Measurements from ENCODE around the gene IFITM1.

The IFITM1 gene

GRCh38 chr11:276219-276618 is 37.6 kb upstream of the IFITM1 start:
- Histone ChIP-seq H3K27ac (ENCODE audit: low read depth, low read length, severe bottlenecking) (no peak overlapping the region), H3K4me3 (ENCODE audit: extremely low read depth, insufficient read depth, low read length, poor library complexity, severe bottlenecking) (no peak overlapping the region), H3K9me3 (ENCODE audit: control insufficient read depth, low read length) (no peaks in the 10 kb centered on the region), H3K36me3 (ENCODE audit: control insufficient read depth, insufficient read depth, low read length) (no peaks in the 10 kb centered on the region), H3K4me1 (ENCODE audit: control insufficient read depth, insufficient read depth, low read length, poor library complexity, severe bottlenecking) (no peaks in the 10 kb centered on the region)

GRCh38 chr11:278001-278951 is 35.6 kb upstream of the IFITM1 start, which contains the start of gene NLRP6:
Gene NLRP6 (plus strand): TSS chr11:278407. CDS start chr11:278570, 163 bp downstream.
- no peaks in the 10 kb centered on the region for H3K4me1 ChIP-seq (ENCODE audit: control insufficient read depth, insufficient read depth, low read length, poor library complexity, severe bottlenecking)
- no peaks in the 10 kb centered on the region for H3K36me3 ChIP-seq (ENCODE audit: control insufficient read depth, insufficient read depth, low read length)
- 87 to 94% methylated on average over 18 to 19 of the region's 21 CpGs for WGBS, 2 experiments (ENCODE audit: insufficient coverage in 2 of 2)
- H3K4me3 ChIP-seq (ENCODE audit: extremely low read depth, insufficient read depth, low read length, poor library complexity, severe bottlenecking): no peak within 1 kb of the TSS
- H3K9me3 ChIP-seq (ENCODE audit: control insufficient read depth, low read length): no peaks in the 10 kb centered on the region
- no peak within 1 kb of the TSS for H3K27ac ChIP-seq (ENCODE audit: low read depth, low read length, severe bottlenecking)

GRCh38 chr11:279040-279965 is 34.5 kb upstream of the IFITM1 start:
- Histone ChIP-seq H3K36me3 (ENCODE audit: control insufficient read depth, insufficient read depth, low read length) (no peaks in the 10 kb centered on the region), H3K27ac (ENCODE audit: low read depth, low read length, severe bottlenecking) (no peak overlapping the region)
- 68% methylated on average over 88 to 94 of the region's 97 CpGs for WGBS, 2 experiments (ENCODE audit: insufficient coverage in 2 of 2)

GRCh38 chr11:279966-280705 is 33.7 kb upstream of the IFITM1 start:
- Histone ChIP-seq H3K4me3 (ENCODE audit: extremely low read depth, insufficient read depth, low read length, poor library complexity, severe bottlenecking) (no peak overlapping the region), H3K9me3 (ENCODE audit: control insufficient read depth, low read length) (no peaks in the 10 kb centered on the region), H3K4me1 (ENCODE audit: control insufficient read depth, insufficient read depth, low read length, poor library complexity, severe bottlenecking) (no peaks in the 10 kb centered on the region), H3K27ac (ENCODE audit: low read depth, low read length, severe bottlenecking) (no peak overlapping the region), H3K36me3 (ENCODE audit: control insufficient read depth, insufficient read depth, low read length) (no peaks in the 10 kb centered on the region)
- WGBS, 2 experiments (ENCODE audit: insufficient coverage in 2 of 2): 18 to 29% methylated on average over 63 to 82 of the region's 85 CpGs

More at GRCh38 chr11:279040-279965, 34.5 kb upstream of the IFITM1 start:
- no peak overlapping the region for H3K4me3 ChIP-seq (ENCODE audit: extremely low read depth, insufficient read depth, low read length, poor library complexity, severe bottlenecking)
- no peaks in the 10 kb centered on the region for H3K9me3 ChIP-seq (ENCODE audit: control insufficient read depth, low read length)
- no peaks in the 10 kb centered on the region for H3K4me1 ChIP-seq (ENCODE audit: control insufficient read depth, insufficient read depth, low read length, poor library complexity, severe bottlenecking)

GRCh38 chr11:280706-281485 is 32.9 kb upstream of the IFITM1 start:
- H3K9me3 ChIP-seq (ENCODE audit: control insufficient read depth, low read length): no peaks in the 10 kb centered on the region
- H3K27ac ChIP-seq (ENCODE audit: low read depth, low read length, severe bottlenecking): no peak overlapping the region
- WGBS, 2 experiments (ENCODE audit: insufficient coverage in 2 of 2): 67 to 69% methylated on average over 69 to 79 of the region's 79 CpGs
- H3K4me3 ChIP-seq (ENCODE audit: extremely low read depth, insufficient read depth, low read length, poor library complexity, severe bottlenecking): no peak overlapping the region
- no peaks in the 10 kb centered on the region for H3K36me3 ChIP-seq (ENCODE audit: control insufficient read depth, insufficient read depth, low read length)
- no peaks in the 10 kb centered on the region for H3K4me1 ChIP-seq (ENCODE audit: control insufficient read depth, insufficient read depth, low read length, poor library complexity, severe bottlenecking)

- Histone ChIP-seq H3K4me3 (ENCODE audit: extremely low read depth, insufficient read depth, low read length, poor library complexity, severe bottlenecking) (no peak overlapping the region), H3K36me3 (ENCODE audit: control insufficient read depth, insufficient read depth, low read length) (no peaks in the 10 kb centered on the region), H3K27ac (ENCODE audit: low read depth, low read length, severe bottlenecking) (no peak overlapping the region), H3K4me1 (ENCODE audit: control insufficient read depth, insufficient read depth, low read length, poor library complexity, severe bottlenecking) (no peaks in the 10 kb centered on the region), H3K9me3 (ENCODE audit: control insufficient read depth, low read length) (no peaks in the 10 kb centered on the region)
- 86 to 94% methylated on average over 25 to 26 of the region's 26 CpGs for WGBS, 2 experiments (ENCODE audit: insufficient coverage in 2 of 2)
Measured at GRCh38 chr11:281486-282161, 32.2 kb upstream of the IFITM1 start.

GRCh38 chr11:282171-282570 is 31.7 kb upstream of the IFITM1 start:
- no peaks in the 10 kb centered on the region for H3K9me3 ChIP-seq (ENCODE audit: control insufficient read depth, low read length)
- 66 to 75% methylated on average over 3 to 4 of the region's 4 CpGs for WGBS, 2 experiments (ENCODE audit: insufficient coverage in 2 of 2)

GRCh38 chr11:282630-283360 is 31.0 kb upstream of the IFITM1 start:
- no peaks in the 10 kb centered on the region for H3K4me1 ChIP-seq (ENCODE audit: control insufficient read depth, insufficient read depth, low read length, poor library complexity, severe bottlenecking)
- H3K9me3 ChIP-seq (ENCODE audit: control insufficient read depth, low read length): no peaks in the 10 kb centered on the region
- no peak overlapping the region for H3K4me3 ChIP-seq (ENCODE audit: extremely low read depth, insufficient read depth, low read length, poor library complexity, severe bottlenecking)
- H3K27ac ChIP-seq (ENCODE audit: low read depth, low read length, severe bottlenecking): no peak overlapping the region
- WGBS, 2 experiments (ENCODE audit: insufficient coverage in 2 of 2): 90 to 92% methylated on average over 6 to 9 of the region's 13 CpGs
- no peaks in the 10 kb centered on the region for H3K36me3 ChIP-seq (ENCODE audit: control insufficient read depth, insufficient read depth, low read length)

More at GRCh38 chr11:282171-282570, 31.7 kb upstream of the IFITM1 start:
- H3K27ac ChIP-seq (ENCODE audit: low read depth, low read length, severe bottlenecking): no peak overlapping the region
- no peaks in the 10 kb centered on the region for H3K4me1 ChIP-seq (ENCODE audit: control insufficient read depth, insufficient read depth, low read length, poor library complexity, severe bottlenecking)
- H3K36me3 ChIP-seq (ENCODE audit: control insufficient read depth, insufficient read depth, low read length): no peaks in the 10 kb centered on the region
- no peak overlapping the region for H3K4me3 ChIP-seq (ENCODE audit: extremely low read depth, insufficient read depth, low read length, poor library complexity, severe bottlenecking)
